WTC11 (cell line): ENCODE measurements around the gene KNDC1.

Source experiments
- ATF1 ChIP-seq: sonication (generic); formaldehyde crosslinking; IDR thresholded peaks from 2 replicates; pipeline ENCODE4 v1.8.1; 2023; ENCODE audit warnings: mild to moderate bottlenecking, moderate library complexity, missing genetic modification reagents
- CREB1 ChIP-seq: sonication (generic); formaldehyde crosslinking; IDR thresholded peaks from 2 replicates; pipeline ENCODE4 v1.8.0; 2023; ENCODE audit warnings: mild to moderate bottlenecking, missing genetic modification reagents
- ELF4 ChIP-seq: sonication (generic); formaldehyde crosslinking; IDR thresholded peaks from 2 replicates; pipeline ENCODE4 v1.8.1; 2022; ENCODE audit warnings: low read depth, mild to moderate bottlenecking, moderate library complexity, missing genetic modification reagents
- FOXP1 ChIP-seq: sonication (generic); formaldehyde crosslinking; IDR thresholded peaks from 2 replicates; pipeline ENCODE4 v1.8.0; 2022; ENCODE audit warnings: missing genetic modification reagents, mild to moderate bottlenecking, moderate library complexity, borderline replicate concordance
- NFYB ChIP-seq: sonication (generic); formaldehyde crosslinking; conservative IDR thresholded peaks from 2 replicates; pipeline ENCODE4 v1.8.0; 2022; ENCODE audit warnings: low read depth, missing genetic modification reagents
- SMAD4 ChIP-seq: sonication (generic); formaldehyde crosslinking; IDR thresholded peaks from 2 replicates; pipeline ENCODE4 v1.8.0; 2022; ENCODE audit warnings: mild to moderate bottlenecking, missing genetic modification reagents
- ZBTB21 ChIP-seq: sonication (generic); formaldehyde crosslinking; IDR thresholded peaks from 2 replicates; pipeline ENCODE4 v1.8.1; 2023; ENCODE audit warnings: mild to moderate bottlenecking, missing genetic modification reagents, borderline replicate concordance
- ZNF121 ChIP-seq: sonication (generic); formaldehyde crosslinking; IDR thresholded peaks from 2 replicates; pipeline ENCODE4 v1.8.0; 2023; ENCODE audit warnings: missing genetic modification reagents
- ZNF138 ChIP-seq: sonication (generic); formaldehyde crosslinking; conservative IDR thresholded peaks from 2 replicates; pipeline ENCODE4 v1.8.1; 2022; ENCODE audit warnings: mild to moderate bottlenecking, moderate library complexity, missing genetic modification reagents
- ZNF423 ChIP-seq: fragments of 250-450 bp; sonication (Bioruptor Pico); IDR thresholded peaks from 2 replicates; pipeline ENCODE4 v2.1.2; 2022; ENCODE audit warnings: mild to moderate bottlenecking, moderate library complexity
- TF ChIP-seq, protein P1 (sequence below): fragments of 200-600 bp; IDR thresholded peaks from 2 replicates; pipeline ENCODE4 v1.8.0; 2022; ENCODE audit warnings: antibody characterized with exemption
- TF ChIP-seq, protein P2 (sequence below): sonication (generic); formaldehyde crosslinking; IDR thresholded peaks from 2 replicates; pipeline ENCODE4 v1.8.1; 2023; ENCODE audit warnings: mild to moderate bottlenecking, missing genetic modification reagents
- TF ChIP-seq, protein P3 (sequence below): sonication (generic); formaldehyde crosslinking; IDR thresholded peaks from 2 replicates; pipeline ENCODE4 v1.8.0; 2022; ENCODE audit warnings: mild to moderate bottlenecking, missing genetic modification reagents

DNA sequence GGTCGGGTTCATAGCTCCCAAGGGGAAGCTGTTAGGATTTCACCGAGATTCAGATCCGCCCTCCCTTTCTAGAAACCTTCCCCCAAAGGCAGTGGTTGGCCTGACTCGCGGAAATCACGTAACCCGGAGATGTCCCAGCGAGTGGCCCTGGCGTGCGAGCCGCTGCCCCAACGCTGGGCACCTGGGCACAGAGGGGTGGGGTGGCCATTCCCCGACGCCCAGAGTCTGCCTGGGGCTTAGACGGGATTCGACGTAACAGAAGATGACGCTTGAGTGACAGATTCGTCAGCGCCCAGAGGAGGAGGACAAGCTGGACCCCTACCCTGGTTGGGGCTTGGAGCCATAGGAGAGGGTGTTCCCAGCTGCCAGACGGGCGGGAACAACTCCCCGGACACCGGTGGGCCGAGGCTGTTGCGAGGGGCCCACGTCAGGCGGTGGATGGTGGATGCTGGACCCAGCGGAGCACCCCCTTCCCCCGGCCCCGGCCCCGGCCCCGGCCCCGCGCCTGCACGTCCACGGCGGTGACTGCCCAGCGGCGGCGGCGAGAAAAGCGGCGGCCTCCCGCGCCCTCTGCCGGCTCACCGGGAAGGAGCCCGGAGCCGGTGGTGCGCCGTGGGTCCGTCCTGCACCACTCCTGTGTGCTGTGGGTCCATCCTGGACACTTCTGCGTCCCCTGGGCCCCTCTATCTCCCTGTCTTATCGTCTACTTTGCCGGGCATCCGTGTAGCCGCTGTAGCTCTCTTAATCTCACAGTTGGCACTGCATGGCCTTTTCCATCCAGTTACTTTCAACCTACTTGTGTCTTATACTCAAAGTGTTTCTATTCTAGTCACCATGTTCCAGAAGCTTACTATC lies 35.4 kb upstream of the KNDC1 start:
- TF ChIP-seq, protein P1, sequence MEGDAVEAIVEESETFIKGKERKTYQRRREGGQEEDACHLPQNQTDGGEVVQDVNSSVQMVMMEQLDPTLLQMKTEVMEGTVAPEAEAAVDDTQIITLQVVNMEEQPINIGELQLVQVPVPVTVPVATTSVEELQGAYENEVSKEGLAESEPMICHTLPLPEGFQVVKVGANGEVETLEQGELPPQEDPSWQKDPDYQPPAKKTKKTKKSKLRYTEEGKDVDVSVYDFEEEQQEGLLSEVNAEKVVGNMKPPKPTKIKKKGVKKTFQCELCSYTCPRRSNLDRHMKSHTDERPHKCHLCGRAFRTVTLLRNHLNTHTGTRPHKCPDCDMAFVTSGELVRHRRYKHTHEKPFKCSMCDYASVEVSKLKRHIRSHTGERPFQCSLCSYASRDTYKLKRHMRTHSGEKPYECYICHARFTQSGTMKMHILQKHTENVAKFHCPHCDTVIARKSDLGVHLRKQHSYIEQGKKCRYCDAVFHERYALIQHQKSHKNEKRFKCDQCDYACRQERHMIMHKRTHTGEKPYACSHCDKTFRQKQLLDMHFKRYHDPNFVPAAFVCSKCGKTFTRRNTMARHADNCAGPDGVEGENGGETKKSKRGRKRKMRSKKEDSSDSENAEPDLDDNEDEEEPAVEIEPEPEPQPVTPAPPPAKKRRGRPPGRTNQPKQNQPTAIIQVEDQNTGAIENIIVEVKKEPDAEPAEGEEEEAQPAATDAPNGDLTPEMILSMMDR = peak; percentile 53
- TF ChIP-seq, protein P2, sequence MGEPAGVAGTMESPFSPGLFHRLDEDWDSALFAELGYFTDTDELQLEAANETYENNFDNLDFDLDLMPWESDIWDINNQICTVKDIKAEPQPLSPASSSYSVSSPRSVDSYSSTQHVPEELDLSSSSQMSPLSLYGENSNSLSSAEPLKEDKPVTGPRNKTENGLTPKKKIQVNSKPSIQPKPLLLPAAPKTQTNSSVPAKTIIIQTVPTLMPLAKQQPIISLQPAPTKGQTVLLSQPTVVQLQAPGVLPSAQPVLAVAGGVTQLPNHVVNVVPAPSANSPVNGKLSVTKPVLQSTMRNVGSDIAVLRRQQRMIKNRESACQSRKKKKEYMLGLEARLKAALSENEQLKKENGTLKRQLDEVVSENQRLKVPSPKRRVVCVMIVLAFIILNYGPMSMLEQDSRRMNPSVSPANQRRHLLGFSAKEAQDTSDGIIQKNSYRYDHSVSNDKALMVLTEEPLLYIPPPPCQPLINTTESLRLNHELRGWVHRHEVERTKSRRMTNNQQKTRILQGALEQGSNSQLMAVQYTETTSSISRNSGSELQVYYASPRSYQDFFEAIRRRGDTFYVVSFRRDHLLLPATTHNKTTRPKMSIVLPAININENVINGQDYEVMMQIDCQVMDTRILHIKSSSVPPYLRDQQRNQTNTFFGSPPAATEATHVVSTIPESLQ = no peak
- TF ChIP-seq ZNF138 (CRISPR knock-in tag) (no peak), CREB1 (CRISPR knock-in tag) (no peak), ZNF423 (CRISPR knock-in tag) (no peak), FOXP1 (no peak), ZBTB21 (CRISPR knock-in tag) (no peak), ZNF121 (CRISPR knock-in tag) (no peak), ATF1 (CRISPR knock-in tag) (no peak), ELF4 (CRISPR knock-in tag) (no peak), NFYB (no peak), SMAD4 (CRISPR knock-in tag) (no peak)
- TF ChIP-seq, protein P3, sequence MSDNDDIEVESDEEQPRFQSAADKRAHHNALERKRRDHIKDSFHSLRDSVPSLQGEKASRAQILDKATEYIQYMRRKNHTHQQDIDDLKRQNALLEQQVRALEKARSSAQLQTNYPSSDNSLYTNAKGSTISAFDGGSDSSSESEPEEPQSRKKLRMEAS (CRISPR knock-in tag) = no peak
